H1 (cell line): ENCODE data around the gene UBA6. TPM values are rescaled to one million over a fixed set of nuclear protein-coding genes. Genes with fewer than 3 reads are reported as not detected.

Source experiments
- CTCF ChIA-PET: fragments of 300-600 bp; sonication (Branson Sonifier 250); formaldehyde crosslinking; loops from one replicate; lab custom pipeline; 2021; ENCODE audit not compliant: partially characterized antibody; lab: Charles Lee
- POLR2A ChIA-PET: fragments of 300-600 bp; sonication (Branson Sonifier 250); formaldehyde crosslinking; loops from one replicate; lab custom pipeline; 2021; ENCODE audit warnings: inconsistent platforms; ENCODE audit not compliant: partially characterized antibody; lab: Charles Lee
- DNase-seq, 2 experiments: peaks; one replicate each; pipeline versions ENCODE4 v3.0.0 to v3.0.0-alpha.2; 2010 to 2022; ENCODE audit warnings: low spot score in 2 of 2, low read depth in 1 of 2, mixed read lengths in 1 of 2
- FAIRE-seq: peaks from 2 replicates; lab custom pipeline; 2011; peaks lifted over from hg19 to GRCh38; lab: Jason Lieb, UNC
- H2AFZ ChIP-seq: 2 replicates; pipeline ENCODE4 v1.8.1; 2012; ENCODE audit warnings: low read length, inconsistent platforms
- H2AK5ac ChIP-seq: 2 replicates; pipeline ENCODE4 v1.6.1; 2013; ENCODE audit warnings: low read depth, low read length
- H2BK120ac ChIP-seq: replicated peaks from 2 replicates; pipeline ENCODE3; 2013; ENCODE audit warnings: low read depth, low read length, inconsistent platforms
- H2BK12ac ChIP-seq: 2 replicates; pipeline ENCODE4 v1.6.1; 2013; ENCODE audit warnings: low read depth, low read length
- H2BK15ac ChIP-seq: 2 replicates; pipeline ENCODE4 v1.6.1; 2013; ENCODE audit warnings: low read length
- H2BK20ac ChIP-seq: 2 replicates; pipeline ENCODE4 v1.6.1; 2013; ENCODE audit warnings: low read length
- H2BK5ac ChIP-seq: 2 replicates; pipeline ENCODE4 v1.6.1; 2013; ENCODE audit warnings: low read depth, low read length
- H3K14ac ChIP-seq: 2 replicates; pipeline ENCODE4 v1.6.1; 2013; ENCODE audit warnings: inconsistent platforms; ENCODE audit not compliant: insufficient read length
- H3K18ac ChIP-seq: 2 replicates; pipeline ENCODE4 v1.6.1; 2013; ENCODE audit warnings: low read length; ENCODE audit errors: extremely low read depth
- H3K23ac ChIP-seq: 2 replicates; pipeline ENCODE4 v1.6.1; 2013; ENCODE audit warnings: inconsistent platforms; ENCODE audit not compliant: insufficient read length
- H3K23me2 ChIP-seq: 2 replicates; pipeline ENCODE4 v1.6.1; 2013; ENCODE audit warnings: low read depth, low read length
- H3K27ac ChIP-seq: 2 replicates; pipeline ENCODE4 v1.6.1; 2011; ENCODE audit warnings: low read depth, low read length, inconsistent platforms
- H3K27me3 ChIP-seq, 4 experiments: replicated peaks in 1 of 4; 1 replicate in 1 of 4; 2 replicates in 3 of 4; pipeline versions ENCODE4 v1.6.1 to v1.8.1; 2011 to 2013; ENCODE audit warnings: low read length in 3 of 4, mild to moderate bottlenecking in 3 of 4, inconsistent platforms in 2 of 4, mixed read lengths in 2 of 4, moderate library complexity in 1 of 4; ENCODE audit not compliant: control insufficient read depth in 3 of 4, insufficient read depth in 3 of 4; ENCODE audit errors: extremely low read depth in 1 of 4
- H3K36me3 ChIP-seq, 4 experiments: 2 replicates each; pipeline versions ENCODE4 v1.6.1 to v1.8.1; 2011 to 2013; ENCODE audit warnings: mild to moderate bottlenecking in 4 of 4, low read length in 3 of 4, moderate library complexity in 2 of 4, control low read depth in 1 of 4, inconsistent platforms in 1 of 4; ENCODE audit not compliant: insufficient read depth in 4 of 4, control insufficient read depth in 2 of 4
- H3K4ac ChIP-seq: replicated peaks from 2 replicates; pipeline ENCODE3; 2013; ENCODE audit warnings: low read length, low read depth, mixed read lengths, inconsistent platforms; ENCODE audit not compliant: insufficient read length
- H3K4me1 ChIP-seq, 4 experiments: replicated peaks in 1 of 4; 1 replicate in 1 of 4; 2 replicates in 3 of 4; pipeline versions ENCODE4 v1.6.1 to v1.8.1; 2011 to 2013; ENCODE audit warnings: low read length in 3 of 4, inconsistent platforms in 2 of 4, mixed read lengths in 1 of 4; ENCODE audit not compliant: insufficient read depth in 4 of 4, control insufficient read depth in 3 of 4
- H3K4me2 ChIP-seq, 2 experiments: 2 replicates each; pipeline versions ENCODE4 v1.6.1 to v1.8.1; 2011 to 2013; ENCODE audit warnings: low read depth in 2 of 2, low read length in 2 of 2, control low read depth in 1 of 2, inconsistent platforms in 1 of 2, mild to moderate bottlenecking in 1 of 2; ENCODE audit not compliant: insufficient read depth in 1 of 2
- H3K4me3 ChIP-seq, 4 experiments: fragments of 200-600, 300-600 bp in 1 of 4; sonication (generic), shearing (Covaris generic), sonication (Bioruptor Twin) in 1 of 4; 2 replicates each; pipeline versions ENCODE4 v1.5.1 to v1.8.1; 2011 to 2016; ENCODE audit warnings: low read length in 4 of 4, low read depth in 3 of 4, control low read depth in 2 of 4, inconsistent platforms in 2 of 4, mild to moderate bottlenecking in 2 of 4, mixed read lengths in 1 of 4, moderate library complexity in 1 of 4; ENCODE audit not compliant: insufficient read depth in 2 of 4; ENCODE audit errors: extremely low read depth in 1 of 4
- H3K56ac ChIP-seq: replicated peaks from 2 replicates; pipeline ENCODE3; 2013; ENCODE audit warnings: low read depth, mild to moderate bottlenecking, mixed read lengths, low read length, inconsistent platforms; ENCODE audit not compliant: insufficient read length
- H3K79me1 ChIP-seq: 2 replicates; pipeline ENCODE4 v1.6.1; 2013; ENCODE audit warnings: low read depth, low read length, control low read depth
- H3K79me2 ChIP-seq, 2 experiments: 2 replicates each; pipeline versions ENCODE4 v1.6.1 to v1.8.1; 2012 to 2013; ENCODE audit warnings: low read length in 2 of 2, mild to moderate bottlenecking in 2 of 2, inconsistent platforms in 1 of 2; ENCODE audit not compliant: insufficient read depth in 2 of 2, control insufficient read depth in 1 of 2
- H3K9ac ChIP-seq, 4 experiments: replicated peaks in 1 of 4; 1 replicate in 1 of 4; 2 replicates in 3 of 4; pipeline versions ENCODE4 v1.6.1 to v1.8.1; 2011 to 2013; ENCODE audit warnings: low read depth in 3 of 4, low read length in 3 of 4, control low read depth in 2 of 4, mild to moderate bottlenecking in 2 of 4, moderate library complexity in 2 of 4, inconsistent platforms in 1 of 4; ENCODE audit errors: extremely low read depth in 1 of 4
- H3K9me3 ChIP-seq, 2 experiments: 2 replicates each; pipeline versions ENCODE4 v1.6.1 to v1.8.1; 2012 to 2013; ENCODE audit warnings: mild to moderate bottlenecking in 2 of 2, moderate library complexity in 2 of 2, control low read depth in 1 of 2, inconsistent platforms in 1 of 2, low read depth in 1 of 2, low read length in 1 of 2, mixed read lengths in 1 of 2; ENCODE audit not compliant: insufficient read depth in 2 of 2
- H4K20me1 ChIP-seq, 2 experiments: replicated peaks in 1 of 2; 2 replicates each; pipeline versions ENCODE3 to v1.8.1; 2011 to 2013; ENCODE audit warnings: inconsistent platforms in 2 of 2, low read length in 2 of 2, mild to moderate bottlenecking in 1 of 2; ENCODE audit not compliant: insufficient read depth in 2 of 2, control insufficient read depth in 1 of 2
- H4K5ac ChIP-seq: 2 replicates; pipeline ENCODE4 v1.6.1; 2013; ENCODE audit warnings: low read length, low read depth, mixed read lengths, inconsistent platforms; ENCODE audit not compliant: insufficient read length
- H4K8ac ChIP-seq: 2 replicates; pipeline ENCODE4 v1.8.0; 2013; ENCODE audit warnings: mild to moderate bottlenecking, moderate library complexity, low read length, inconsistent platforms; ENCODE audit not compliant: insufficient read depth; ENCODE audit errors: extremely low read depth
- H4K91ac ChIP-seq: replicated peaks from 2 replicates; pipeline ENCODE3; 2013; ENCODE audit warnings: low read length, mixed read lengths, inconsistent platforms; ENCODE audit not compliant: insufficient read length
- CTBP2 ChIP-seq: IDR thresholded peaks from 2 replicates; pipeline ENCODE4 v1.7.0; 2011; ENCODE audit warnings: borderline replicate concordance, mild to moderate bottlenecking, moderate library complexity, mixed read lengths, low read length; ENCODE audit not compliant: insufficient read depth, insufficient read length
- MAFK ChIP-seq: IDR thresholded peaks from 2 replicates; pipeline ENCODE4 v1.6.1; 2012; ENCODE audit warnings: low read depth, mild to moderate bottlenecking, improper control_type of control experiment, low read length
- POLR2A ChIP-seq, 2 experiments: IDR thresholded peaks; 1 replicate in 1 of 2; 2 replicates in 1 of 2; pipeline ENCODE4 v1.6.1; 2011; ENCODE audit warnings: low read depth in 2 of 2, low read length in 2 of 2, mild to moderate bottlenecking in 2 of 2; ENCODE audit errors: control extremely low read depth in 1 of 2
- polyA plus RNA-seq, 7 experiments: library from polyadenylated mRNA; depleted of rRNA in 3 of 7; stranded (reverse) in 5 of 7; unstranded in 2 of 7; fragments of >200 nt in 5 of 7; fragments of 200-250 nt in 2 of 7; gene quantifications; 1 replicate in 5 of 7; 2 replicates in 1 of 7; 4 replicates in 1 of 7; pipeline versions ENCODE4 v1.2.1 to v1.2.3, GENCODE V29; 2011 to 2013; ENCODE audit warnings: missing spikeins in 2 of 7, mixed read lengths in 2 of 7
- small RNA-seq: library from polyadenylated mRNA; stranded (forward); fragments of <200 nt; extraction: miRNeasy Mini kit (QIAGEN cat#:217004); gene quantifications from one replicate; pipeline ENCODE3, GENCODE V24; 2013; ENCODE audit not compliant: insufficient read depth
- total RNA-seq: library from RNA; stranded (reverse); fragmentation: NEBNext Ultra II Directional; extraction: Animal tissue kit (Norgen Biotek cat#: 25700); gene quantifications from 2 replicates; pipeline ENCODE4 v1.2.1, GENCODE V29; 2021

The UBA6 gene
- total and polyA plus RNA-seq, 2 of the 8 experiments (the other 6 are each of a cell fraction or from before 2014, with no cell fraction given): 17.4 to 74.3 TPM

DNA sequence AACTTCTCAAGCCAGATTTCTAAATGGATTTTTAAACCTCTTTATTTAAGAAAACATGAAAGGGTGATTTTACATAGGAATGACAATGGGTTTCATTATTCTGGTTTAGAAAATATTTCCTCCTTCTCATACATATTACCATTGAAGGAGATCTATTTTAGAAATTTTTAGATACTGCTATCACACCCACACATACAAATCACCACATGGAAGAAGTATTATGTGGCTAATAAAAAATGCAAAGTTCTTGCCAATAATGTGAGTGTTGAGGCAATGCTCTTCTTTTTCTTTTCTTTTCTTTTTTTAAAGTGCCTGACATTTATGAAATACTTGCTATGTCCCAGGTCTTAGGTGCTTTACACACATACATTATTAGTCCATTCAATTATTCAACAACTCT is 135.7 kb downstream of the UBA6 start:
- Histone ChIP-seq H3K4me1 (no peaks in the 10 kb centered on the region), H2AFZ (no peak overlapping the region), H3K4me3 (no peak overlapping the region), H4K5ac (no peak overlapping the region), H4K8ac (no peak overlapping the region), H2BK120ac (no peak overlapping the region), H3K14ac (no peak overlapping the region), H3K23ac (no peak overlapping the region), H4K20me1 (no peaks in the 10 kb centered on the region), H3K79me2 (no peaks in the 10 kb centered on the region), H2BK12ac (no peak overlapping the region), H3K27ac (no peak overlapping the region), H3K9me3 (no peaks in the 10 kb centered on the region), H3K23me2 (no peaks in the 10 kb centered on the region), H3K36me3 (no peaks in the 10 kb centered on the region), H2BK5ac (no peak overlapping the region), H2AK5ac (no peak overlapping the region), H3K9ac (no peak overlapping the region), H3K4ac (no peak overlapping the region), H3K27me3 (no peaks in the 10 kb centered on the region), H4K91ac (no peak overlapping the region), H3K56ac (no peak overlapping the region), H3K4me2 (no peak overlapping the region), H2BK20ac (no peak overlapping the region), H2BK15ac (no peak overlapping the region), H3K18ac (no peak overlapping the region), H3K79me1 (no peaks in the 10 kb centered on the region)
- DNase-seq (no peak), FAIRE-seq (no peak)
- ChIA-PET CTCF (interaction anchor here (1.1 kb wide), 1 partner anchor 15 kb away, joined by 3 read pairs; no protein-coding TSS in a partner anchor), POLR2A (no interaction called here)
- TF ChIP-seq MAFK (no peak), POLR2A (IDR thresholded peaks at IDR 0.05; ENCODE audit: control extremely low read depth in 1 of 2, low read depth in 2 of 2, low read length in 2 of 2) (no peak), CTBP2 (no peak)

Small RNA genes lying within 50 kb of the gene (small RNA-seq; reads per million reads assigned to genes)
- not detected for gene AC096720.1
- not detected for gene RF00091

Other genes with a start within 250 kb of the UBA6 start
- 14.4 and 15.7 TPM in 2 replicates for gene CENPC, start 155.7 kb downstream of the UBA6 start, total RNA-seq
- 2.2 and 2.8 TPM in 2 replicates for gene CENPC, start 155.7 kb downstream of the UBA6 start, polyA plus RNA-seq (2011; rRNA removed)
- gene STAP1, start 142.4 kb downstream of the UBA6 start, total RNA-seq: not detected in 2 replicates
- gene STAP1, start 142.4 kb downstream of the UBA6 start, polyA plus RNA-seq (2011; rRNA removed): not detected in 2 replicates
- not detected in 2 replicates for gene GNRHR, start 53.2 kb upstream of the UBA6 start, total RNA-seq
- not detected in 2 replicates for gene GNRHR, start 53.2 kb upstream of the UBA6 start, polyA plus RNA-seq (2011; rRNA removed)
- not detected in 2 replicates for gene TMPRSS11D, start 182.8 kb upstream of the UBA6 start, total RNA-seq
- not detected in 2 replicates for gene TMPRSS11D, start 182.8 kb upstream of the UBA6 start, polyA plus RNA-seq (2011; rRNA removed)